Gastrocnemius medialis (tissue), 4 donors: Measurements from ENCODE around the gene GPS2. TPM values are rescaled to one million over a fixed set of nuclear protein-coding genes. Genes with fewer than 3 reads are reported as not detected.

Source experiments
- ATAC-seq, 2 donors: fragments of 150-250 bp; one replicate each; pipeline ENCODE4 v1.9.1; 2016
- DNase-seq, 2 donors: peaks; one replicate each; pipeline ENCODE4 v3.0.0-alpha.2; 2019
- H3K27ac ChIP-seq, 4 donors: fragments of 200-600 bp; sonication (generic); 1 replicate in 1 of 4; 2 replicates in 3 of 4; pipeline ENCODE4 v1.5.1; 2016 to 2018; ENCODE audit warnings: mild to moderate bottlenecking in 2 of 4, moderate library complexity in 1 of 4
- H3K27me3 ChIP-seq, 3 donors: fragments of 200-600 bp; sonication (generic) in 2 of 3; 1 replicate in 1 of 3; 2 replicates in 2 of 3; pipeline versions ENCODE4 v1.5.1 to v1.6.0; 2016 to 2019; ENCODE audit warnings: mild to moderate bottlenecking in 1 of 3, moderate library complexity in 1 of 3
- H3K36me3 ChIP-seq, 2 donors: fragments of 200-600 bp; sonication (generic) in 1 of 2; one replicate each; pipeline ENCODE4 v1.5.1; 2017 to 2018
- H3K4me1 ChIP-seq, 2 donors: fragments of 200-600 bp; sonication (generic) in 1 of 2; one replicate each; pipeline ENCODE4 v1.5.1; 2016 to 2017; ENCODE audit warnings: mild to moderate bottlenecking in 2 of 2
- H3K4me3 ChIP-seq, 4 donors: fragments of 200-600 bp; sonication (generic) in 3 of 4; 1 replicate in 1 of 4; 2 replicates in 3 of 4; pipeline ENCODE4 v1.5.1; 2016 to 2019; ENCODE audit warnings: mild to moderate bottlenecking in 2 of 4
- H3K9me3 ChIP-seq, 3 donors: fragments of 200-600 bp; sonication (generic) in 2 of 3; 1 replicate in 1 of 3; 2 replicates in 2 of 3; pipeline ENCODE4 v1.5.1; 2016 to 2019
- POLR2A ChIP-seq, 2 donors: fragments of 450-650 bp; IDR thresholded peaks; one replicate each; pipeline ENCODE4 v1.6.1; 2017; ENCODE audit warnings: antibody characterized with exemption in 2 of 2, mild to moderate bottlenecking in 2 of 2, moderate library complexity in 2 of 2
- in situ Hi-C, 4 donors: fragments of 200-750 bp; cut with MboI; loops; one replicate each; pipeline versions ENCODE4 v1.15.0 to v1.8.0; 2017; ENCODE audit warnings: low sequenced_read_pairs in 4 of 4
- intact Hi-C: fragments of 100-400 bp; cut with DNase I; formaldehyde crosslinking; loops from one replicate; pipeline ENCODE4 v1.15.1; 2023; ENCODE audit warnings: low total_unique reads
- total RNA-seq, 4 donors: library from RNA; depleted of rRNA; stranded (reverse); fragments of >200 nt; gene quantifications; one replicate each; pipeline versions ENCODE4 v1.1.0 to v1.2.3, GENCODE V29; 2016
- TF ChIP-seq, protein P1 (sequence below), 5 experiments: fragments of 450-650 bp in 3 of 5; fragments of 200-600 bp in 2 of 5; sonication (generic) in 2 of 5; IDR thresholded peaks in 4 of 5; conservative IDR thresholded peaks in 1 of 5; 1 replicate in 4 of 5; 2 replicates in 1 of 5; pipeline ENCODE4 v1.5.1; 2016 to 2019; ENCODE audit warnings: antibody characterized with exemption in 5 of 5, mild to moderate bottlenecking in 3 of 5, moderate library complexity in 3 of 5

The GPS2 gene
- total RNA-seq, 4 donors from 2014 or later = 135 to 240 (median 169) TPM

DNA sequence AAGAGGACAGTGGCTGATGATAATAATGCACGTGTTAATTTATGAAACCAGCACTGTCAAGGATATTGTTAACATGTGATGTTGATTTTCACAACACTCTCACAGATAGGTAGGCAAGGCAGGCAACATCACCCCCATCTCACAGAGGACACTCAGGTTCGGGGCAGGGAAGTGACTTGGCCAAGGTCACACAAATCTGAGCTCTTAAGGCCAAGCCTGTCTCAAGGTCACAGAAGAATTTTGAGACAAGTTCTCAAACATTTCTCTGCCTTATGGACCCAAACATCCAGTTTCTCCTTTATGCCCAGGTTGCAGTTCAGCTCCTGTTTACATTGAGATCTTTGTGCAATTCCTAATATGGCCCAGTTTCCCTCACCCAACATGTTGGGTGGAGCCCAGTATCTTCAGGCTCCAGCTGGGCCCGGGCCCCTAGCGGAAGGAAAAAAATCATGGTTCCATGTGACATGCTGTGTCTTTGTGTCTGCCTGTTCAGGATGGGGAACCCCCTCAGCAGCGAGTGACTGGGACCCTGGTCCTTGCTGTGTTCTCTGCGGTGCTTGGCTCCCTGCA lies 32.3 kb downstream of the GPS2 start:
- DNase-seq (peak; percentile 69 to 80), ATAC-seq (peak; percentile 35 to 52)
- peaks cover 40 to 44% of the 10 kb centered on the region in 2 donors for H3K4me1 ChIP-seq
- peaks cover 0 to 28% of the 10 kb centered on the region in 2 donors for H3K36me3 ChIP-seq
- TF ChIP-seq, protein P1, sequence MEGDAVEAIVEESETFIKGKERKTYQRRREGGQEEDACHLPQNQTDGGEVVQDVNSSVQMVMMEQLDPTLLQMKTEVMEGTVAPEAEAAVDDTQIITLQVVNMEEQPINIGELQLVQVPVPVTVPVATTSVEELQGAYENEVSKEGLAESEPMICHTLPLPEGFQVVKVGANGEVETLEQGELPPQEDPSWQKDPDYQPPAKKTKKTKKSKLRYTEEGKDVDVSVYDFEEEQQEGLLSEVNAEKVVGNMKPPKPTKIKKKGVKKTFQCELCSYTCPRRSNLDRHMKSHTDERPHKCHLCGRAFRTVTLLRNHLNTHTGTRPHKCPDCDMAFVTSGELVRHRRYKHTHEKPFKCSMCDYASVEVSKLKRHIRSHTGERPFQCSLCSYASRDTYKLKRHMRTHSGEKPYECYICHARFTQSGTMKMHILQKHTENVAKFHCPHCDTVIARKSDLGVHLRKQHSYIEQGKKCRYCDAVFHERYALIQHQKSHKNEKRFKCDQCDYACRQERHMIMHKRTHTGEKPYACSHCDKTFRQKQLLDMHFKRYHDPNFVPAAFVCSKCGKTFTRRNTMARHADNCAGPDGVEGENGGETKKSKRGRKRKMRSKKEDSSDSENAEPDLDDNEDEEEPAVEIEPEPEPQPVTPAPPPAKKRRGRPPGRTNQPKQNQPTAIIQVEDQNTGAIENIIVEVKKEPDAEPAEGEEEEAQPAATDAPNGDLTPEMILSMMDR (IDR thresholded peaks at IDR 0.05 in 4 of 5, conservative IDR thresholded peaks at IDR 0.05 in 1 of 5) = no peak
- no peak for TF ChIP-seq POLR2A (IDR thresholded peaks at IDR 0.05)
- H3K9me3 ChIP-seq = no peaks in the 10 kb centered on the region
- intact Hi-C loops (loop anchor here (5.0 kb wide), 1 partner anchor 869 kb away; the partner anchor contains the start of gene PER1), in situ Hi-C loops (no loop called here)
- peak overlapping the region; percentile 70 to 80 (median 76) for H3K4me3 ChIP-seq
- no peaks in the 10 kb centered on the region for H3K27me3 ChIP-seq
- H3K27ac ChIP-seq = peak overlapping the region; percentile 95 to 100 (median 98)

DNA sequence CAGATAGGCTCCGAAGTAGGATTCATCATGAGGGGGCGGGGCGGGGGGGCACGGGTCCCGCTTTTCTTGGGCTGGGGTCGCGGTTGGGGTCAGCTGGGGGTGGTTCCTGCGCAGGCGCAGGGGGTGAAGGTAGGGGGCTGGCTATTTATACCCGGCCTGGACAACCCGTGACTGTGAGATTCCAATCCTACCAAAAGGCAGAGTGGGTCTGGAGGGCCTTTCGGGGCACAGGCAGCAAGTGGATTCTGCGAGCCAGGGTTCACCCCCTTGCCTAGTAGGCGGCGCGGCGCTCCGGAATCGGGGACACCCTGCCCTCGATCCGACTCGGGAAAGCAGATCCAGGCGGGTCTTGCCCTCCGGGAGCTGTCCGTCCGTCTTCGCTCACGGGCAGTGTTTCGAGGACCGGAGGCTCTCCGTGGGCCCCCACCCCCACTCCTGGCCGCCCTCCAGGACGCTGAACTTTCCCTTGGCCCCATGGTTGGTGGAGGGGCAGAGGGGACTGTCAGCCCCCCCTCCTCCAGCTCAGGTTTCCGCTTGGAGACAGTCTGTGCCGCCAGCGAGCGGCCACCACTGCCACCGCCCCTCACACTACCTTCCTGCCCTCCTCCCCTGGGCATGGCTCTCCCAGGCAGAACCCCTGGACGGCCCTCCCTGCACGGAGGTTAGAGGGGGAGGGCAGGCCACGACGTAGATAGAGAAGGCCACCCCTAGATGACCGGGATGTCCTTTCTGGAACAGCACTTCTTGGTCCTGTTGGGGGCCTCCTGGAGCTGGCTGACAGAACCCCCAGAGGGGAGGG lies 33.0 kb downstream of the GPS2 start:
- DNase-seq (peak; percentile 89 to 96), ATAC-seq (peak; percentile 41 to 42)
- H3K27me3 ChIP-seq = no peaks in the 10 kb centered on the region
- peak overlapping the region; percentile 70 to 80 (median 76) for H3K4me3 ChIP-seq
- H3K27ac ChIP-seq = peak overlapping the region; percentile 95 to 100 (median 98)
- H3K36me3 ChIP-seq = peaks cover 0 to 28% of the 10 kb centered on the region in 2 donors
- TF ChIP-seq, protein P1 (IDR thresholded peaks at IDR 0.05 in 4 of 5, conservative IDR thresholded peaks at IDR 0.05 in 1 of 5) = no peak
- peak; percentile 46 to 47 for TF ChIP-seq POLR2A (IDR thresholded peaks at IDR 0.05)
- in situ Hi-C loops (no loop called here), intact Hi-C loops (loop anchor here (1.0 to 5.0 kb wide), 4 partner anchors 25 to 870 kb away; partner anchors contain the start of genes EIF5A, ELP5 and PER1)
- no peaks in the 10 kb centered on the region for H3K9me3 ChIP-seq
- H3K4me1 ChIP-seq = peaks cover 40 to 44% of the 10 kb centered on the region in 2 donors

DNA sequence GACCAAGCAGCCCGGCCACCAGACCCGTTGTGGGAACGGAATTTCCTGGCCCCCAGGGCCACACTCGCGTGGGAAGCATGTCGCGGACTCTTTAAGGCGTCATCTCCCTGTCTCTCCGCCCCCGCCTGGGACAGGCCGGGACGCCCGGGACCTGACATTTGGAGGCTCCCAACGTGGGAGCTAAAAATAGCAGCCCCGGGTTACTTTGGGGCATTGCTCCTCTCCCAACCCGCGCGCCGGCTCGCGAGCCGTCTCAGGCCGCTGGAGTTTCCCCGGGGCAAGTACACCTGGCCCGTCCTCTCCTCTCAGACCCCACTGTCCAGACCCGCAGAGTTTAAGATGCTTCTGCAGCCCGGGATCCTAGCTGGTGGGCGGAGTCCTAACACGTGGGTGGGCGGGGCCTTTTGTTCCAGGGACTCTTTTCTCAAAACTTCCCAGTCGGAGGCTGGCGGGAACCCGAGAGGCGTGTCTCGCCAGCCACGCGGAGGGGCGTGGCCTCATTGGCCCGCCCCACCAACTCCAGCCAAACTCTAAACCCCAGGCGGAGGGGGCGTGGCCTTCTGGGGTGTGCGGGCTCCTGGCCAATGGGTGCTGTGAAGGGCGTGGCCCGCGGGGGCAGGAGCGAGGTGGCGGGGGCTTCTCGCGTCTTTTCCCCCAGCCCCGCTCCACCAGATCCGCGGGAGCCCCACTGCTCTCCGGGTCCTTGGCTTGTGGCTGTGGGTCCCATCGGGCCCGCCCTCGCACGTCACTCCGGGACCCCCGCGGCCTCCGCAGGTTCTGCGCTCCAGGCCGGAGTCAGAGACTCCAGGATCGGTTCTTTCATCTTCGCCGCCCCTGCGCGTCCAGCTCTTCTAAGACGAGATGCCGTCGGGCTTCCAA lies 33.8 kb downstream of the GPS2 start, which contains the start of gene SLC2A4:
TSS of gene SLC2A4 (plus strand) at position 645 of the 879 bp plus-strand sequence. CDS start at position 862, 217 bp downstream.
- intact Hi-C loops (loop anchor here (1.0 to 5.0 kb wide), 4 partner anchors 26 to 871 kb away; partner anchors contain the start of genes EIF5A, ELP5 and PER1), in situ Hi-C loops (no loop called here)
- TF ChIP-seq POLR2A (IDR thresholded peaks at IDR 0.05) = peak; percentile 91 to 95
- TF ChIP-seq, protein P1 (IDR thresholded peaks at IDR 0.05 in 4 of 5, conservative IDR thresholded peaks at IDR 0.05 in 1 of 5) = no peak
- peaks cover 0 to 23% of the 10 kb centered on the region in 2 donors for H3K36me3 ChIP-seq
- H3K4me3 ChIP-seq = peak within 1 kb of the TSS; percentile 70 to 80 (median 76)
- peak within 1 kb of the TSS; percentile 95 to 100 (median 98) for H3K27ac ChIP-seq
- H3K9me3 ChIP-seq = no peaks in the 10 kb centered on the region
- no peaks in the 10 kb centered on the region for H3K27me3 ChIP-seq
- H3K4me1 ChIP-seq = peaks cover 36 to 39% of the 10 kb centered on the region in 2 donors
- peak; percentile 94 to 98 for DNase-seq
- peak; percentile 50 to 53 for ATAC-seq

DNA sequence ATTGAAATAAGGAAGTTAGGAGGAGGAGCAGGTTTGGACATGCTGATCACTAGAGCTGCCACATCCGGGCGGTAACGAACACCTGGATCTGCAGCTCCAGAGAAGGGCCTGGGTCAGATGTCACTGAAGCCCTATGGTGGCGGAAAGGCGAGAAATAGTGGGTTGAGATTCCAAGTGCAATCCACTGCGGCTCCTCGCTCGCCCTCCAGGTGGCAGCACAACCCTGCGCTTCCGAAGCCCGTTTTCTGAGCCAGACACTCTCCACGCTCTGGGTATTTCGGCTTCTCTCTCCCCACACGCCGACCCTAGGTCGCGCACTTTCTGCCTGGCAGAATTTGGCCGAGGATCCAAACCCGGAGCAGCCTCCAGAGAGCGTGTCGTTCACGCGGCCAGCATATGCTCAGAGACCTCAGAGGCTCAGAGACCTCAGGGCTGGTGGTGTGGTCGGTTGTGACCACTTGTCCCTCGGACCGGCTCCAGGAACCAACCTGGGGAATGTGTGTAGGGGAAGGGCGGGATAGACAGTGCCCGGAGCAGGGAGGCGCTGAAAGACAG lies 34.6 kb downstream of the GPS2 start:
- peak; percentile 50 to 53 for ATAC-seq
- peak overlapping the region; percentile 70 to 80 (median 76) for H3K4me3 ChIP-seq
- no peaks in the 10 kb centered on the region for H3K27me3 ChIP-seq
- TF ChIP-seq, protein P1 (IDR thresholded peaks at IDR 0.05 in 4 of 5, conservative IDR thresholded peaks at IDR 0.05 in 1 of 5) = peak; percentile 95 to 99 (median 98)
- TF ChIP-seq POLR2A (IDR thresholded peaks at IDR 0.05) = peak; percentile 51
- peak overlapping the region; percentile 95 to 100 (median 98) for H3K27ac ChIP-seq
- peaks cover 0 to 15% of the 10 kb centered on the region in 2 donors for H3K36me3 ChIP-seq
- H3K9me3 ChIP-seq = no peaks in the 10 kb centered on the region
- peaks cover 31 to 33% of the 10 kb centered on the region in 2 donors for H3K4me1 ChIP-seq
- in situ Hi-C loops (no loop called here), intact Hi-C loops (loop anchor here (1.0 to 5.0 kb wide), 5 partner anchors 16 to 872 kb away; partner anchors contain the start of genes EIF5A, ELP5 and PER1)
- DNase-seq = peak; percentile 83 to 91
